Smooth muscle cell (in vitro differentiated cells): ENCODE measurements around the gene MAP6D1. TPM values are rescaled to one million over a fixed set of nuclear protein-coding genes. Genes with fewer than 3 reads are reported as not detected.

Source experiments
- DNase-seq: peaks from one replicate; lab custom pipeline; 2025; ENCODE audit not compliant: unreplicated experiment; lab: John Stamatoyannopoulos, UW
- H2AFZ ChIP-seq: fragments of 200-600 bp; sonication (generic); 2 replicates; pipeline ENCODE4 v1.6.0; 2016; ENCODE audit warnings: antibody characterized with exemption, low read depth, mild to moderate bottlenecking
- H3F3A ChIP-seq: fragments of 200-600 bp; sonication (generic); 2 replicates; pipeline ENCODE4 v1.6.0; 2017; ENCODE audit warnings: antibody characterized with exemption, low read depth
- H3K27ac ChIP-seq: fragments of 200-600 bp; sonication (generic); 2 replicates; pipeline ENCODE4 v1.5.1; 2016; ENCODE audit warnings: low read depth, mild to moderate bottlenecking
- H3K27me3 ChIP-seq: fragments of 200-600 bp; sonication (generic); 2 replicates; pipeline ENCODE4 v1.6.1; 2016; ENCODE audit warnings: low read depth, mild to moderate bottlenecking
- H3K36me3 ChIP-seq: fragments of 200-600 bp; sonication (generic); 2 replicates; pipeline ENCODE4 v1.5.1; 2016; ENCODE audit warnings: low read depth
- H3K4me1 ChIP-seq: fragments of 200-600 bp; sonication (generic); 2 replicates; pipeline ENCODE4 v1.5.1; 2016; ENCODE audit warnings: low read depth
- H3K4me2 ChIP-seq: fragments of 200-600 bp; sonication (generic); 2 replicates; pipeline ENCODE4 v1.6.0; 2016; ENCODE audit warnings: mild to moderate bottlenecking
- H3K4me3 ChIP-seq: fragments of 200-600 bp; sonication (generic); 2 replicates; pipeline ENCODE4 v1.5.1; 2016; ENCODE audit warnings: mild to moderate bottlenecking
- H3K79me2 ChIP-seq: fragments of 200-600 bp; sonication (generic); 2 replicates; pipeline ENCODE4 v1.6.0; 2016; ENCODE audit warnings: low read depth, mild to moderate bottlenecking
- H3K9ac ChIP-seq: fragments of 200-600 bp; sonication (generic); 2 replicates; pipeline ENCODE4 v1.6.0; 2016; ENCODE audit warnings: low read depth
- H3K9me3 ChIP-seq: fragments of 200-600 bp; sonication (generic); replicated peaks from 2 replicates; pipeline ENCODE4 v1.5.1; 2016; ENCODE audit warnings: low read depth
- H4K20me1 ChIP-seq: fragments of 200-600 bp; sonication (generic); 2 replicates; pipeline ENCODE4 v1.6.0; 2016; ENCODE audit warnings: low read depth
- WGBS: methylation state at CpG from one replicate; pipeline ENCODE4 v1.1.7; 2016; ENCODE audit warnings: low lambda C conversion rate; 5-methylcytosine and 5-hydroxymethylcytosine counted together
- polyA plus RNA-seq: library from polyadenylated mRNA; unstranded; fragments of >200 nt; fragmentation: Nextera tagmentation; extraction: Ambion mirVana; gene quantifications from 2 replicates; pipeline ENCODE4 v1.2.1, GENCODE V29; 2016
- total RNA-seq: library from RNA; depleted of rRNA; stranded (reverse); fragments of >200 nt; gene quantifications from 2 replicates; pipeline ENCODE4 v1.2.3, GENCODE V29; 2014
- TF ChIP-seq, protein P1 (sequence below): fragments of 200-600 bp; sonication (generic); IDR thresholded peaks from 2 replicates; pipeline ENCODE4 v1.5.1; 2017; ENCODE audit warnings: borderline replicate concordance, mild to moderate bottlenecking, antibody characterized with exemption; ENCODE audit not compliant: insufficient read depth, poor library complexity, severe bottlenecking

Gene MAP6D1
- total RNA-seq (2.4 TPM in 1 of 2 replicates, not detected in the other), polyA plus RNA-seq (3.8 and 5.4 TPM in 2 replicates)

- H3K9ac ChIP-seq, result peak within 1 kb of the TSS; percentile 39
- TF ChIP-seq, protein P1, sequence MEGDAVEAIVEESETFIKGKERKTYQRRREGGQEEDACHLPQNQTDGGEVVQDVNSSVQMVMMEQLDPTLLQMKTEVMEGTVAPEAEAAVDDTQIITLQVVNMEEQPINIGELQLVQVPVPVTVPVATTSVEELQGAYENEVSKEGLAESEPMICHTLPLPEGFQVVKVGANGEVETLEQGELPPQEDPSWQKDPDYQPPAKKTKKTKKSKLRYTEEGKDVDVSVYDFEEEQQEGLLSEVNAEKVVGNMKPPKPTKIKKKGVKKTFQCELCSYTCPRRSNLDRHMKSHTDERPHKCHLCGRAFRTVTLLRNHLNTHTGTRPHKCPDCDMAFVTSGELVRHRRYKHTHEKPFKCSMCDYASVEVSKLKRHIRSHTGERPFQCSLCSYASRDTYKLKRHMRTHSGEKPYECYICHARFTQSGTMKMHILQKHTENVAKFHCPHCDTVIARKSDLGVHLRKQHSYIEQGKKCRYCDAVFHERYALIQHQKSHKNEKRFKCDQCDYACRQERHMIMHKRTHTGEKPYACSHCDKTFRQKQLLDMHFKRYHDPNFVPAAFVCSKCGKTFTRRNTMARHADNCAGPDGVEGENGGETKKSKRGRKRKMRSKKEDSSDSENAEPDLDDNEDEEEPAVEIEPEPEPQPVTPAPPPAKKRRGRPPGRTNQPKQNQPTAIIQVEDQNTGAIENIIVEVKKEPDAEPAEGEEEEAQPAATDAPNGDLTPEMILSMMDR, result peak; percentile 35
- H3K27ac ChIP-seq, result no peak within 1 kb of the TSS
- DNase-seq, result peak; percentile 16
- H3K79me2 ChIP-seq, result no peaks in the 10 kb centered on the region
- H3K4me1 ChIP-seq, result peaks cover 7% of the 10 kb centered on the region
- peak within 1 kb of the TSS; percentile 75 for H3K4me3 ChIP-seq
- H3K36me3 ChIP-seq, result no peaks in the 10 kb centered on the region
- H3K9me3 ChIP-seq, result no peaks in the 10 kb centered on the region
- peaks cover 9% of the 10 kb centered on the region for H4K20me1 ChIP-seq
- peak within 1 kb of the TSS; percentile 98 for H3K4me2 ChIP-seq
- no peak within 1 kb of the TSS for H2AFZ ChIP-seq
- 18% methylated on average over 30 of the region's 69 CpGs for WGBS
- H3K27me3 ChIP-seq, result no peaks in the 10 kb centered on the region
- no peaks in the 10 kb centered on the region for H3F3A ChIP-seq
Observed at GRCh38 chr3:183825456-183826161, at the start of gene MAP6D1. MAP6D1 (minus strand) TSS chr3:183825577; CDS start chr3:183825547, 30 bp downstream.

GRCh38 chr3:183873914-183874313, 48.5 kb upstream of the MAP6D1 start:
- Histone ChIP-seq H3K4me3 (no peak overlapping the region), H3K27me3 (no peaks in the 10 kb centered on the region), H3K27ac (no peak overlapping the region), H3K4me1 (no peaks in the 10 kb centered on the region), H3K79me2 (peaks cover 90% of the 10 kb centered on the region), H4K20me1 (peaks cover 99% of the 10 kb centered on the region), H3K9me3 (no peaks in the 10 kb centered on the region), H2AFZ (no peak overlapping the region), H3K36me3 (no peaks in the 10 kb centered on the region), H3K9ac (no peak overlapping the region), H3K4me2 (no peak overlapping the region), H3F3A (no peaks in the 10 kb centered on the region)
- TF ChIP-seq, protein P1, result no peak
- 96% methylated on average over 3 of the region's 3 CpGs for WGBS
- DNase-seq, result no peak

- H4K20me1 ChIP-seq, result peaks cover 98% of the 10 kb centered on the region
Observed at GRCh38 chr3:183871541-183871940, 46.2 kb upstream of the MAP6D1 start.

More at GRCh38 chr3:183871541-183871940, 46.2 kb upstream of the MAP6D1 start:
- no peaks in the 10 kb centered on the region for H3K27me3 ChIP-seq
- H3K4me2 ChIP-seq, result no peak overlapping the region
- no peak overlapping the region for H3K9ac ChIP-seq
- no peak overlapping the region for H3K27ac ChIP-seq
- H3K4me3 ChIP-seq, result no peak overlapping the region
- H3F3A ChIP-seq, result no peaks in the 10 kb centered on the region
- H3K9me3 ChIP-seq, result no peaks in the 10 kb centered on the region
- no peak for DNase-seq
- no peak overlapping the region for H2AFZ ChIP-seq
- TF ChIP-seq, protein P1, result no peak
- no peaks in the 10 kb centered on the region for H3K4me1 ChIP-seq
- WGBS, result 89% methylated on average over 2 of the region's 2 CpGs
- H3K36me3 ChIP-seq, result no peaks in the 10 kb centered on the region
- H3K79me2 ChIP-seq, result peaks cover 73% of the 10 kb centered on the region
